SU-DHL-6 (cell line): ENCODE results near the gene PVALEF.

ENCODE experiments used
- H2AFZ ChIP-seq: fragments of 200-600 bp; sonication (generic); 2 replicates; pipeline ENCODE4 v1.6.1; 2014; ENCODE audit warnings: low read depth, mild to moderate bottlenecking, moderate library complexity, mixed read lengths, antibody characterized with exemption, low read length; ENCODE audit not compliant: severe bottlenecking
- H3F3A ChIP-seq: fragments of 200-600 bp; shearing (Covaris generic); 2 replicates; pipeline ENCODE4 v1.6.0; 2016; ENCODE audit warnings: antibody characterized with exemption, mild to moderate bottlenecking; ENCODE audit not compliant: insufficient read depth
- H3K27ac ChIP-seq: fragments of 200-600 bp; sonication (generic); 2 replicates; pipeline ENCODE4 v1.5.1; 2016; ENCODE audit warnings: low read depth, mild to moderate bottlenecking, low read length, moderate library complexity, mixed read lengths
- H3K27me3 ChIP-seq: fragments of 200-600 bp; sonication (generic), shearing (Covaris generic); 2 replicates; pipeline ENCODE4 v1.6.0; 2014; ENCODE audit warnings: mild to moderate bottlenecking, low read length
- H3K36me3 ChIP-seq: fragments of 200-600 bp; sonication (generic); 2 replicates; pipeline ENCODE4 v1.6.1; 2014; ENCODE audit warnings: mild to moderate bottlenecking, low read length, mixed read lengths
- H3K4me2 ChIP-seq: fragments of 300-600, 200-600 bp; shearing (Covaris generic), sonication (generic); 2 replicates; pipeline ENCODE4 v1.6.0; 2014; ENCODE audit warnings: low read length, low read depth, mild to moderate bottlenecking; ENCODE audit not compliant: poor library complexity, severe bottlenecking
- H3K4me3 ChIP-seq: fragments of 200-600 bp; sonication (generic); 2 replicates; pipeline ENCODE4 v1.5.1; 2014; ENCODE audit warnings: antibody characterized with exemption, low read length, mild to moderate bottlenecking, mixed read lengths; ENCODE audit not compliant: insufficient read depth, poor library complexity, severe bottlenecking
- H3K79me2 ChIP-seq: fragments of 200-600 bp; sonication (generic); 2 replicates; pipeline ENCODE4 v1.6.1; 2014; ENCODE audit warnings: mild to moderate bottlenecking, low read length, moderate library complexity; ENCODE audit not compliant: insufficient read depth
- H3K9ac ChIP-seq: fragments of 200-600 bp; sonication (generic); 2 replicates; pipeline ENCODE4 v1.7.0; 2014; ENCODE audit warnings: mild to moderate bottlenecking, low read length
- H3K9me2 ChIP-seq: fragments of 200-600 bp; sonication (generic); replicated peaks from 2 replicates; pipeline ENCODE4 v1.6.1; 2014; ENCODE audit warnings: low read length; ENCODE audit not compliant: insufficient read depth
- H3K9me3 ChIP-seq: fragments of 200-600 bp; sonication (generic); 2 replicates; pipeline ENCODE4 v1.6.1; 2014; ENCODE audit warnings: low read length, mixed read lengths; ENCODE audit not compliant: insufficient read depth
- H4K20me1 ChIP-seq: fragments of 200-600 bp; sonication (generic); 2 replicates; pipeline ENCODE4 v1.6.1; 2014; ENCODE audit warnings: low read depth, mild to moderate bottlenecking, antibody characterized with exemption, low read length, moderate library complexity, mixed read lengths
- CTCF ChIP-seq: fragments of 200-600 bp; sonication (generic); IDR thresholded peaks from one replicate; pipeline ENCODE4 v1.5.1; 2017; ENCODE audit warnings: antibody characterized with exemption, mild to moderate bottlenecking, low read length, moderate library complexity; ENCODE audit not compliant: insufficient read depth, poor library complexity, severe bottlenecking
- EZH2phosphoT487 ChIP-seq: fragments of 200-600 bp; sonication (generic), shearing (Covaris generic); conservative IDR thresholded peaks from 2 replicates; pipeline ENCODE4 v1.6.1; 2018; ENCODE audit warnings: mild to moderate bottlenecking, antibody characterized with exemption, low read length, moderate library complexity, mixed read lengths

The PVALEF gene

GRCh38 chr17:81167638-81168037, 2.3 kb downstream of the PVALEF start:
- no peak overlapping the region for H2AFZ ChIP-seq
- no peaks in the 10 kb centered on the region for H3K36me3 ChIP-seq
- H3K9ac ChIP-seq, result no peak overlapping the region
- TF ChIP-seq CTCF, result no peak
- TF ChIP-seq EZH2phosphoT487, result no peak
- no peaks in the 10 kb centered on the region for H3K9me3 ChIP-seq
- H3K4me2 ChIP-seq, result no peak overlapping the region
- no peaks in the 10 kb centered on the region for H3F3A ChIP-seq
- no peaks in the 10 kb centered on the region for H4K20me1 ChIP-seq
- H3K9me2 ChIP-seq, result no peaks in the 10 kb centered on the region
- H3K4me3 ChIP-seq, result no peak overlapping the region
- no peaks in the 10 kb centered on the region for H3K79me2 ChIP-seq
- no peaks in the 10 kb centered on the region for H3K27me3 ChIP-seq
- no peak overlapping the region for H3K27ac ChIP-seq

- Histone ChIP-seq H3K4me3 (no peak overlapping the region), H3K27me3 (no peaks in the 10 kb centered on the region), H3K9ac (no peak overlapping the region), H3F3A (no peaks in the 10 kb centered on the region), H3K9me2 (no peaks in the 10 kb centered on the region), H2AFZ (no peak overlapping the region), H3K9me3 (no peaks in the 10 kb centered on the region), H3K79me2 (no peaks in the 10 kb centered on the region), H4K20me1 (no peaks in the 10 kb centered on the region), H3K36me3 (no peaks in the 10 kb centered on the region), H3K4me2 (no peak overlapping the region), H3K27ac (no peak overlapping the region)
- TF ChIP-seq CTCF, result no peak
Measured at GRCh38 chr17:81169870-81170309, 4.6 kb downstream of the PVALEF start.

- no peak overlapping the region for H3K4me2 ChIP-seq
- H3K4me3 ChIP-seq, result no peak overlapping the region
- TF ChIP-seq CTCF, result no peak
- no peak for TF ChIP-seq EZH2phosphoT487
- H3F3A ChIP-seq, result no peaks in the 10 kb centered on the region
- H3K27ac ChIP-seq, result no peak overlapping the region
- no peaks in the 10 kb centered on the region for H3K9me2 ChIP-seq
- H3K79me2 ChIP-seq, result no peaks in the 10 kb centered on the region
- no peaks in the 10 kb centered on the region for H4K20me1 ChIP-seq
- no peaks in the 10 kb centered on the region for H3K27me3 ChIP-seq
- H3K9me3 ChIP-seq, result no peaks in the 10 kb centered on the region
- H2AFZ ChIP-seq, result no peak overlapping the region
- H3K9ac ChIP-seq, result no peak overlapping the region
- no peaks in the 10 kb centered on the region for H3K36me3 ChIP-seq
Measured at GRCh38 chr17:81170727-81171494, 5.6 kb downstream of the PVALEF start.
